Measurements from ENCODE around the gene R3HDM4.
A peak's percentile ranks its signal among the peaks of the same experiment; 100 is the strongest.
"Not testable (repeated sequence)": the region's sequence is repeated elsewhere in the genome, so short reads cannot be mapped to it uniquely, and the experiment has no call there.

R3HDM4 gene

DNA sequence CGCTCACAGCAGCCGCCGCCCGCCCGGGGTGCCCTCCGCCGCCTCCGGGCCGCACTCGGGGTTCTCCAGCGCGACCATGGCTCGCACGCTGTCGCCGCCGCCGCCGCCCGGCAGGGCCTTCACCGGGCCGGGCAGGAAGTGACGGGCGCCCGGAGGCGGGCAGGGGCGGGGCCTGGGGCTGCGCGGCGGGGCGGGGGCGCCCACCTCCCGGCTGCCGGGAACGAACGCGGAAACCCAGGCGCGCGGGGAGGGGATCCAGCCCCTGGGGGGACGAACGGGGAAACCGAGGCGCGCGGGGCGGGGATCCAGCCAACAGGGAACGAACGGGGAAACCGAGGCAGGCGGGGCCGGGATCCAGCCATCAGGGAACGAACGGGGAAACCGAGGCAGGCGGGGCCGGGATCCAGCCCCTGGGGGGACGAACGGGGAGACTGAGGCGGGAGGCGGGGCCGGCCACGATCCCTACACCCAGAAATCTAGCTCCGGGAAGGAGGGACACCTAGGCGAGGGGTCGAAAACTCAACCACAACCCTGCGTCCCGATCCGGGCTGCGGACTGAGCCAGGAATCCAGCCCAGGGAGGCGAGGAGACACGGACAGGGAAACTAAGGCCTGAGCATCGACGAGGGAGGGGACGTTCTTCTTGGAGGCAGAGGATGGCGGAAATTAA lies at the start of gene R3HDM4:
TSS of gene R3HDM4 (minus strand) at position 140 of the 669 bp plus-strand sequence. CDS start at position 78, 62 bp downstream.
- peak; percentile 75 for DNase-seq

DNA sequence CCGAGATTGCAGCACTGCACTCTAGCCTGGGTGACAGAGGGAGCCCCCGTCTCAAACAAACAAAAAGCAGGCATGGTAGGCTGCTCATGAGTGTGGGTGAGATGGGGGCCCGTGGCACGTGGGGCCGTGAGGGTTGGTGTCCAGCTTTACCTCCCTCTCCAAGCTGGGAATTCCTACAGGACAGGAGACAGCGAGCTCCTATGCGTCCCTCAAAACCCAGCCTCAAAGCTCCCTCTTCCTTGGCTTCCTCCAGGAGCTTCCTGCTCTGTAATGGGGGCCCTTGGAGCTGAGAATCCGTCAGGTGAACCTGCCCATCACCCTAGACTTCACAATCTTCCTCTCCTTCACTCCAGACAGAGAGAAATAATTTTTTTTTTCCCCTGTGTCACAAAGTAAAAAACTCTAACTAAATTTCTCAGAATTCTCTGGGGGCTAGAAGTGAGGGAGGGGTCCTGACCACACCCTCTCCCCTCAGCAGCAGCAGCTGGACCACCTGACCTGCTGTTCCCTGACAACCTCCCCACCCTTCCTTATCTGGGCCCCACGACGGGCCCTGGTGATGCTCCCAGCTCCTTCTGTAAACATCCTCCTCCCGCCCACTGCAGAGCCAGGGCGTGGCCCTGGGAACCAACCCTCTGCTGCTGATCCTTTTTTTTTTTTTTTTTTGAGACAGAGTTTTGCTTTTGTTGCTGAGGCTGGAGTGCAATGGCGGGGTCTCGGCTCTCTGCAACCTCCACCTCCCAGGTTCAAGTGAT lies 49.0 kb upstream of the R3HDM4 start:
- peak; percentile 72 for DNase-seq

DNA sequence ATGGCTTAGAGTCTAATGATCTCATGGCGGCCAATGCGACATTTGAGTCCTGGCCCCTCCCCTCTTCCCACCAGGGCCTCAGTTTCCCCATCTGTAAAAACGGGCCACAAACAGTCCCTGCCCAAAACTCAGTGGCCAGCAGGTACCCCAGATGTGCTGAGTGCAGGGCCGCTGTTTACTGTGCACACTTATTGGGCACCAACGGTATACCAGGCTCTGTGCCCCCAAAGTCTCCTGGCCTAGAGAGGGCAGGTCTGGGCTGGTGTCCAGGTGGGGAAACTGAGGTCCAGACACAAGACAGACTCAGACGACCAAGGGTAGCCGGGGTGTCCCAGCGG lies 47.6 kb upstream of the R3HDM4 start:
- DNase-seq = no peak

DNA sequence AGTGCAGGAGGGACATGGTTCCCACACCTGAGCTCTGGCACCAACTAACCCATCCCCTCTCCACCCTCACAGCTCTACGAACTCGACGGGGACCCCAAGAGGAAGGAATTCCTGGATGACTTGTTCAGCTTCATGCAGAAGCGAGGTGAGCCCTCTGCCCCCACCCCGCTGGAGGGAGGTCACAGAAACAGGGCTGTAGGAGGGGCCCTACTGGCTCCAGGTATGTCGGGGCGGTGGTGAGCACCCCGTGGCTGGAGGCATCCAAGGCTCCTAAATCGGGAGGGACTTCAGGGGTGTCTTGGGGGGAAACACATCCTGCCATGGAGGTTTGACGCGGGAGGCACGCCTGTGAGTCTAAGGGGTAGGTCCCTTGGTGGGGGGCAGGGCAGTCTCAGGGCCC lies 47.0 kb upstream of the R3HDM4 start:
- no peak for DNase-seq

DNA sequence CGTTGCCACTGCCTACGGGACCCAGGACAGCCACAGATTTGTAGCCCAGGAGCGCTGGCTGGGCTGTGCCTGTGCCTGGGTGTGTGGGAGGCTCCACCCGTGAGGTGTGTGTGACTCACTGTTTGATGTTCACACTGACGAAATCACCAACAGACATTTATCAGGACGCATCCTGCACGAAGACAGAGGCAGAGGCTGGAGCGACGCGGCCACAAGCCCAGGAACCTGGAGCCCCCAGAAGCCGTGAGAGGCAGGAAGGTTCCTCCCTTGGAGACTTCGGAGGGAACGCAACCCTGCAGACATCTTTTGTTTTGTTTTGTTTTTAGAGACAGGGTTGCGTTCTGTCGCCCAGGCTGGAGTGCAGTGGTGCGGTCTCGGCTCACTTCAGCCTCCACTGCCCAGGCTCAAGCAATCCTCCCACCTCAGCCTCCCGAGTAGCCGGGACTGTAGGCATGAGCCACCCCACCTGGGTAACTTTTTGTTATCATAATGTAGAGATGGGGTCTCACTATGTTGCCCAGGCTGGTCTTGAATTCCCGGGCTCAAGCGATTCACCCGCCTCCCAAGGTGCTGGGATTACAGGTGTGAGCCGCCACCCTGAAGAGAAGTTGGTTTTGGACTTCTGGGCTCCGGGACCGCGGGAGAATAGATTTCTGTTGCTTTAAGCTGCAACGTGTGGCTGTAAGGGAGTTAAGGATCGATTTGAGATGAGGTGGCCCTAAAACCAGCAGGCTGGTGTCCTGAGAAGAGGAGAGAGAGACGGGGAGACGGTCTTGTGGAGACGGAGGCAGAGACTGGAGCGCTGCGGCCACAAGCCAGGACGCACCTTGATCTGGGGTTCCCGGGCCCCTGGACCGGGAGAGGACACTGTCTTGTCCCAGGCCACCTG lies 46.2 kb upstream of the R3HDM4 start:
- peak; percentile 24 for DNase-seq

DNA sequence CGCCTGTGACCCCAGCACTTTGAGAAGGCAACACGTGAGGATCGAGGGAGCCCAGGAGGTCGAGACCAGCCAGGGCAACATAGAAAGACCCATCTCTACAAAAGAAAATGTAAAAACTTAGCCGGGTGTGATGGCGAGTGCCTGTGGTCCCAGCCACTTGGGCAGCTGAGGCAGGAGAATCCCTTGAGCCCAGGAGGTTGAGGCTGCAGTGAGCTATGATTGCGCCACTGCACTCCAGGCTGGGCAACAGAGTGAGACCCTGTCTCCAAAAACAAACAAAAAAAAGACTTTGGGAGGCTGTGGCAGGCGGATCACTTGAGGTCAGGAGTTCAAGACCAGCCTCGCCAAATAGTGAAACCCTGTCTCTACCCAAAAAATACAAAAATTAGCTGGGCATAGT lies 44.6 kb upstream of the R3HDM4 start:
- DNase-seq = not testable (repeated sequence)

DNA sequence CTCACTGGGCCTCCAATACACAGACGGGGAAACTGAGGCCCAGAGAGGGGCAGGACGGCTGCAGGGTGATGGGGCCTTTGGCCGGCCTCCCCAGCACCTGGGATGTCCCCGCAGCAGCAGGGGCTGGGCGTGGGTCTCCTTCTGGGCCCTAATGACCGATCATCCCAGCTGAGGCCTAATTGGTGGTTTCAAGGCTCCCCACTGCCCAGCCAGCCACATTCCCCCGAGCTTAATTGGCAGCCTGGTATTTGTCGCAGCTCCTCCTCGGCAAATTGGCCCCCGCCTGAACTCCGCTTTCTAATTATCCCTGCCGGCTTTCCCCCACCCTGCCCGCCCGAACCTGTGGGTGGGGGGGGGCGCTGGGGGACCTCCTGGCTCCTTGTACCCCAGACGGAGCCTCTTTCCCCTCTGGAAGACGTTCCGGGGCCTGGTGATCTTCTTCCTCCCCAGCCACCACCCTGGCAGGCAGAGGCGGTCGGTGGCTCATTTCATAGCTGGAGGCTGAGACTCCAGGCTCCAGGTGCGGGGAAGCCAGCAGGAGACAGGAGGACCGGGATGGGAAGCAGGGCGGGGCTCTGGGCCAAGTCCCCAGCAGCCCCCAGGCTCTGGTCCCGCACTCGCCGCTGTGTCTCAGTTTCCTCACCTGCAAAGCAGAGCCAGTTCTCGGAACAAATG lies 43.9 kb upstream of the R3HDM4 start:
- no peak for DNase-seq

DNA sequence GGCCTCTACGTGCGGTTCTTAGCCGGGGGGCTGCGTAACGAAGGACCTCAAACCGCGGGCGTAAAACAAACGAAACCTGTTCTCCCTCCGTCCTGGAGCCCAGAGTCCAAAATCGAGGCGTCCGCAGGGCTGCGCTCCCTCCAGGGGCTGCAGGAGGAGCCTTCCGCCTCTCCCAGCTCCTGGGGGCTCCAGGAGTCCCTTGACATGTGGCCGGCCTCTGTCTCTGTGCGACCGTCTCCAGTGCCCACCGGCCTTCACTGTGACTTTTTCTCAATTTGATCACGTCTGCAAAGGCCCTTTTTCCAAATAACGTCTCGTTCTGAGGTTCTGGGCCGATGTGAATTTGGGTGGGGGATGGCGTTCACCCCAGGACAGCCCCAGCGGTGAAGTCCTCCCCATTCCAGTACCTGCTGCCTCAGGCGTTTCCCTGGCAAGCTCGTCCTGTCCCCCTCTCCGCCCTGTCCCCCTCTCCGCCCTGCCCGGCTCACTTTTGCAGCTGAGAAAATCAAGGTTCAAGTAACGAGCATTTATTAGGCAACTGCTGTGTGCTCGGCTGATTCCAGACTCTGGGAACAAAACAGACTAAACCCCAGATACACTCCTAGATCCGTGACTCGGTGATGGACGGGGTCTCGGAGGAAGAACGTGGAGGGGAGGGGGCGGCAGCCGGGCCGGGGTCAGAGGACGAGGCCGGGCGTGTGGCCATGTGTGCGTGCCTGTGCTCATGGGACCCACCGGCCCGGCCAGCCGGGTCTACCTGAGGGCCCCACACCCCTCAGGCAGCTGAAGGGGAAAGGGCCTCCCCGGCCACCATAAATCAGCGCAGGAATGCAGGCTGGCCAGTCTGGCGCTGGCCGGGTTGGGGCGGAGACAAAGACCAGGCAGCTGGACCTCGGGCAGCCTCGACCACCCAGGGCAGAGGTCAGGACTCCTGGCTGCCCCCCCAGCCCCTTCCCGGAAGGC lies 43.1 kb upstream of the R3HDM4 start:
- no peak for DNase-seq

DNA sequence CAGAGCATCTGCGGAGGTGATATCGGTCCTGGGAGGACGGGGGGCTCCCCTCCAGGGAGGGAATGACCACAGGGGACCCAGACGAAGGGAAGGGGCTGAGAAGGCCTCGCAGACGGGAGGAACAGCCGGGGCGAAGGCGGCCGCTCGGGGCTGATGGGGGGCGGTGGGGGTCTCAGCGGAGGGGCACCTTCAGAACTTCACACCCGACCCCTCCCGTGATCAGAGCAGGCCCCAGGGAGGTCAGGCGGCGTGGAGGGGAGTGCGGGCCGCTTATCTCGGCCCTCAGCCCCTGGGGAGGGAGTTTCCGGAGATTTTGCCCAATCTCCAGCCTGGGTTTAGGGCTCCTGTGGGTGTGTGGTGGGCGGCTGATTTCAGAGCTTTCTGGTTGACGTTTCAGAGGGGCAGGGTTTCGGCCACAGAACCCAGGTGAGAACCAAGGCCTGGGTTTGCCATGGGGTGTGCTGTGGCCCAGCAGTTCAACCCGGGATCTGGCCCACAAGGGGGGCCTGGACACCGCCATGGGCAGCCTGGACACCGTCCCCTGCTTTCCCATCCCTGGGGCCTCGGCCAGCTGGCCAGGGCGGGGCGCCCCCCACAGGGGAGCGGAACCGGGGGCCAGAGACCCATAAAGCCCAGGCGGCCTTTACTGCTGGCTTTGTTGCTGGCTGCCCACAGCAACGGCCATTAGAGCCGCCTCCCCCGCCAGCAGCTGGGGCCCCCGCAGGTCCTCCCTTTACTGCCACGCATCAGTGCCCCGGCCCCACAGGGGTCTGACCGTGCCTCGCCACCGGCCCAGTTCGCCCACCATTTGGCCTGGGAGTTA lies 41.9 kb upstream of the R3HDM4 start:
- DNase-seq = no peak

DNA sequence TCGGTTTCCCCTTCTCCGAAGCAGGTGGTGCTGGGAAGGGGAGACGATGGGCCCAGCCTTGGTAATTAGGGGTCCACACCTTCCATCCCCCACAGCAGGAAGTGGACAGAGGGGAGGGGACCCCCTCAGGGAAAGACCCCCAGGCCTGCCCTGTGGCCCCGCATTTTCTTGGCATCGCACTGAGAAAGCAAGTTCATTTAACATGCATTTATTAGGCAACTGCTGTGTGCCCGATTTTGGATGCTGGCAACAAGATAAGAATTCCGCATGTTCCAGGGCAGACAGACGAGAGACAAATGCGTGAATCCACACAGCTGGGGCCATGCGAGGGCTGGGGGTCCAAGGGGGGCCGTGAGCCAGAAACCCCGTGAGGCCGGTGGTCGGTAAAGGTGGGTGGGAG lies 41.3 kb upstream of the R3HDM4 start:
- DNase-seq = no peak

DNA sequence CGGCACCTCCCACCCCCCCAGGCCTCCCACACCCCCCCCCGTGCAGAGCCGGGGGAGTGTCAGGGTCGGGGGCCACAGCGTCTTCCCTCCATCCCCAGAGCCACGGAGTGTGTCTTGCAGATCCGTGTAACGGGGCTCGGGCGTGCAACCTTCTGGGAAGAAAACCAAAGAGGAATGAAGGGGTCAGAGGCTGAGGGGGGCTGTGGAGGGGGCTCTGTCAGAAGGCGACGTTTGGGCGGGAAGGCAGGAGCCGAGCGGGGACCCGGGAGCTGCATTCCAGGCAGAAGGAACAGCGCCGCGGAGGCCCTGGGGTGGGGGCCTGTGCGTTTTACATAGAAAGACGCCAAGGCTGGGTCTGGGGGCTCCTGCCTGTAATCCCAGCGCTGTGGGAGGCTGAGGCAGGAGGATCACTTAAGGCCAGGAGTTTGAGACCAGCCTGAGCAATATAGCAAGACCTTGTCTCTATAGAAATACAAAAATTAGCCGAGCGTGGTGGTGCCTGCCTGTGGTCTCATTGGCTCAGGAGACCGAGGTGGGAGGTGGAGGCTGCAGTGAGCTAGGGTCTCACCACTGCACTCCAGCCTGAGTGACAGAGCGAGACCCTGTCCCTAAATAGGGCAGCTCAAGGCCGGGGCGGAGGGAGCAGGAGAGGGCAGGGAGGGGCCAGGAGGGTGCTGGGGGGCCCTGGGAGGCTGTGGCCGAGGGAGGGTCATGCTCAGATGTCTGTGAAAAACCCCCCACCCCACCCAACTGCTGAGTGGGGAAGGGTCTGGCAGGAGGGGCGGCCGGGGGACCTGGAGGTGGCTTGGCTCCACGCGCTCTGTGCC lies 40.6 kb upstream of the R3HDM4 start:
- DNase-seq = no peak

DNA sequence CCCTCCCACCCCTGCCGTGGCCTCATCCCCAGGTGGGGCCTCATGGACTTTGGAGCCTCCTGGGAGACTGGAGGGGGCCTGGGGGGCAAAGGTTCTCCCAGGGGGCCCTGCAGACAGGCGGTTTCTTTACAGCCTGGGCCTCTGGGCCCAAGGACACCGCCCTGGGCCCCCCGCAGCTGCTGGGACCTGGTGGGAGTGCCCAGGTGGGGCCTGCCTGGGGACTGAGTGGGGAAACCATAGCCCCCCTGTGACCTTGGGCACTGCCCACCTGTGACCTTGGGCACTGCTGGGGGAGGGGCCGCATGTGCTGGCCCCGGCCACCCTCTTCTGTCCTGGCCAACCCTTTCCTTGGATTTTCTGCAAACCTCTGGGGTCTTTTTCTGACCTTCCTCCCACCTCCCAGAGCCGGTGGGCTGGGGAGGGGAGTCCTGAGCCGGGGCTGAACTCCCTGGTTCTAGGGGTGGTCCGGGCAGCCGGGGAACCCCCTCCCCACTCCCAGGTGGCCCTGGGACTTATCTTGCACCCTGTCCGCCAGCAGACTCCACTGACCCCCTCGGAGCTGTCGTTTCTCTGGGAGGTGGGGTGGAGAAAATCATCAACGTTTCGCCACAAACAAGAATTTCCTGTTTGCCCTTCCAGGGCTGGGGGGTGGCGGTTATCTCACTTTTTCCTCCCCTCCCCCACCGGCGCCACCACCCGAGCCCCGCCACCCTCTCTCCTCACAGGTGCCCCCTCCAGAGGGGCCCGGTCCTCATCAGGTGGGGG lies 39.8 kb upstream of the R3HDM4 start:
- DNase-seq = no peak

DNA sequence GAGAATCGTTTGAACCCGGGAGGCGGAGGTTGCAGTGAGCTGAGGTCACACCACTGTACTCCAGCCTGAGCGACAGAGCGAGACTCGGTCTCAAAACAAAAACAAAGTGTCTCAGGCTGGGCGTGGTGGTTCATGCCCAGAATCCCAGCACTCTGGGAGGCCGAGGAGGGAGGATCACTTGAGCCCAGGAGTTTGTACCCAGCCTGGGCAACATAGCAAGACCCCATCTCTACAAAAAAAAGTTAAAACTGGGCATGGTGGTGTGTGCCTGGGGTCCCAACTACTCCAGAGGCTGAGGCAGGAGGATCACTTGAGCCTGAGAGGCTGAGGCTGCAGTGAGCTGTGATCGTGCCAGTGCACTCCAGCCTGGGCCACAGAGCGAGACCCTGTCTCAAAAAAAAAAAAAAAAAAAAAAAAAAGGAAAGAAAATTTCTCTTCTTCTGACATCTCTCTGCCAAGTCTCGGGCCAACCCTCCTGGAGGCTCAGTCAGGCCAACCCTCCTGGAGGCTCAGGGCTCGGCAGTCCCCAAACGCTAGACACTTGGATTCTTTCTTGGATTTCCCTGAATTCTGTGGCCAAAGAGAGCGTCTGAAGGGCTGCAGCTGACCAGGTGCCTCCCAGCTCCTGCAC lies 39.1 kb upstream of the R3HDM4 start:
- no peak for DNase-seq

DNA sequence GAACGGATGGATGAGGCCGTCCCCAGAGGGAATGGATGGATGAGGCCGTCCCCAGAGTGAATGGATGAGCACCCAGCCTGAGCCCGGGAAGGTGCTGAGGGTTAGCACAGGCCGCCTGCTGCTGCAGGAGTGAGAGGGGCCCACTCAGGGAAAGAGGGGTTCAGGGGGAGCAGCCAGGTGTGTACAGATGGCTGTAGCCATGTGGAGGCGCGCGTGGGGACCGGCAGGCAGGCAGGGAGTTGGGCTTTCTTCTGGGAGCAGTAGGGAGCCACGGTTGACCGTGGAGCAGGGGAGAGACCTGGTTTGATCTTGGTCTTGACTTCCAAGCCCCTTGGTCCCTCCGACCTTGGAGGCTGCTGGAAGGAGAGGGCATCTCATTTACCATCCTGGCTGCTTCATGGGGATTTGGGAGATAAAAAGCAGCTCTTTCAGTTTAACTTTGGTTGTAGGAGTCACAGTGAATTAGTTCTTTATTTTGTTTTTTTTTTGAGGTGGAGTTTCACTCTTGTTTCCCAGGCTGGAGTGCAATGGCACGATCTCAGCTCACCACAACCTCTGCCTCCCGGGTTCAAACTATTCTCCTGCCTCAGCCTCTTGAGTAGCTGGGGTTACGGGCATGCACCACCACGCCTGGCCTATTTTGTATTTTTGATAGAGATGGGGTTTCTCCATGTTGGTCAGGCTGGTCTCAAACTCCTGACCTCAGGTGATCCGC lies 37.5 kb upstream of the R3HDM4 start:
- no peak for DNase-seq

DNA sequence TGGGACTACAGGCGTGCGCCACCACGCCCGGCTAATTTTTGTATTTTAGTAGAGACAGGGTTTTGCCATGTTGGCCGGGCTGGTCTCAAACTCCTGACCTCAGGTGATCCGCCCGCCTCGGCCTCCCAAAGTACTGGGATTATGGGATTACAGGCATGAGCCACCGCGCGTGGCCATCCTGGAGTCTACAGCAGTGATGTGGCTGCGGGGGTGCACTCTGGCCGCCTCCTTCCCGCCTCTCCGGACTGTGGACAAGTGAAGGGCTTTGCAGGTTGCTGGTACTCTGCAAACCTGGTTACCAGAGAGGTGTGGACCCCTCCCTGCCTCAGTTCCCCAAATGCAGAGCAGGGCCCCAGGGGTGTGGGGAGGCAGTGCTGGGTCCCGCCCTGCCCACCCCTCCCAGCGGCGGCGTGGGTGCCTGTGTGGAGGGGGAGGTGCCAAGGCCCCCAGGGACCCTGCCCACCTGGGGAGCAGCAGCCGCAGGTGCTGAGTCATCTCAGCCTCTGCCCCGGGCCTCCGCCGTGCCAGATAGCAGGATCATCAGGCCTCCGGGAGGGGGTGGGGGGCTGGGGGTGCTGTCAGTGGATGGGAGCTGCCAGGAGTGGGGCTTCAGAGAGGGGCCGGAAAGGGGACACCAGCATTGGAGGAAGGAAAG lies 36.0 kb upstream of the R3HDM4 start:
- DNase-seq = no peak

DNA sequence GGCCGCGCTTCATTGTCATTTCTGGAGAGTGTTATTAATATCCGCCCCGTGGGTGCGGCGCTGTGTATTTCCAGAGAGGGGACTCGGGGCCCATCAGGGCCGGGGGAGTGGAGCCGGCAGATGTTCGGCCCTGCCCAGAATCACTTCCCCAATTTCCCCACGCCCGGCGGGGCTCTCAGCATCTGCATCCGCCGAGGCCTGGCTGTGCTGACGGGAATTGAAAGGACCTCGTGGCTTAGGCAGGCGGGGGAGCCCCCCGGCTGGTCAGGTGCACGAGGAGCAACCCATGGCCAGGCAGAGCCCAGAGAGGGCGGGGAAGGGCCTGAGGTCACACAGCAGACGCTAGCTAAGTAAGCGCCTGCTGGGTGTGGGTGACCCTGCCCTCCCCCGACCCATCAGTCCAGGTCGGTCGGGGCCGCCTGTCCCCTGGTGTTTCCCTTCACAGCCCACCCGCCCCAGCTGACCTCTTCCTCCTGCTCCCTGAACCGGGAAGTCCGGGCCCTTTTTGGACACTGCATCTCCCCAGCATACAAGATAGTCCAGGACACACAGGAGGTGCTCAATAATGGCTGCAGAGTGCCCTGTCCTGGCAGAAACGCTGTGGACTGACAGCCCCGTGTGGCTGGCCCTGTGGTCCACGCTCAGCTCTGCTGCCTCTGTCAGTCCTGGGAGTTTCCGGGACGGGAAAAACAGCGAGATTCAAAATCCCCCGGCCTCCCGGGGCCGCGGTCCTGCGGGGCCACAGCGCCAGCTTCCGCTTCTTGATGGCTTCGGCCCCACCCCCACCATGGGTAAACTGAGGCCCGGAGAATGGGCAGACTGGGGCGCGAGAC lies 34.9 kb upstream of the R3HDM4 start:
- peak; percentile 98 for DNase-seq

Data from inflammatory macrophage treated with lipopolysaccharide for 4 hours (primary cell).